ELR (cell line): Measurements from ENCODE around the gene PPP3CB.
A peak's percentile ranks its signal among the peaks of the same experiment; 100 is the strongest.
"Not testable (repeated sequence)": the region's sequence is repeated elsewhere in the genome, so short reads cannot be mapped to it uniquely, and the experiment has no call there.

ENCODE experiments used
- DNase-seq: peaks from one replicate; pipeline ENCODE4 v3.0.0-alpha.2; 2015; ENCODE audit warnings: low read depth

PPP3CB gene

GRCh38 chr10:73414230-73414945 is 81.4 kb downstream of the PPP3CB start:
- no peak for DNase-seq

GRCh38 chr10:73413528-73414229 is 82.1 kb downstream of the PPP3CB start, which contains the start of gene ANXA7:
TSS of gene ANXA7 (minus strand) at chr10:73414058. CDS start at chr10:73400856, 13,202 bp downstream.
- peak; percentile 89 for DNase-seq

GRCh38 chr10:73413108-73413527 is 82.7 kb downstream of the PPP3CB start:
- peak; percentile 62 for DNase-seq

- DNase-seq = no peak
Measured at GRCh38 chr10:73410897-73411296, 84.9 kb downstream of the PPP3CB start.

GRCh38 chr10:73408978-73409521 is 86.8 kb downstream of the PPP3CB start:
- no peak for DNase-seq

- DNase-seq = peak; percentile 55
Measured at GRCh38 chr10:73408061-73408460, 87.8 kb downstream of the PPP3CB start.

- DNase-seq = no peak
Measured at GRCh38 chr10:73407495-73407894, 88.3 kb downstream of the PPP3CB start.

- DNase-seq = no peak
Measured at GRCh38 chr10:73406846-73407245, 89.0 kb downstream of the PPP3CB start.

- no peak for DNase-seq
Measured at GRCh38 chr10:73405556-73405955, 90.3 kb downstream of the PPP3CB start.

GRCh38 chr10:73404690-73405089 is 91.1 kb downstream of the PPP3CB start:
- no peak for DNase-seq

- DNase-seq = no peak
Measured at GRCh38 chr10:73401636-73402035, 94.2 kb downstream of the PPP3CB start.

- no peak for DNase-seq
Measured at GRCh38 chr10:73399063-73399462, 96.8 kb downstream of the PPP3CB start.

- no peak for DNase-seq
Measured at GRCh38 chr10:73398024-73398423, 97.8 kb downstream of the PPP3CB start.

- not testable (repeated sequence) for DNase-seq
Measured at GRCh38 chr10:73394325-73394724, 101.5 kb downstream of the PPP3CB start.

- no peak for DNase-seq
Measured at GRCh38 chr10:73388228-73388627, 107.6 kb downstream of the PPP3CB start.

- no peak for DNase-seq
Measured at GRCh38 chr10:73386583-73386982, 109.2 kb downstream of the PPP3CB start.
